MG63 (cell line): ENCODE data around the gene GDF2. TPM values are rescaled to one million over a fixed set of nuclear protein-coding genes. Genes with fewer than 3 reads are reported as not detected.

ENCODE experiments used
- DNase-seq: peaks from one replicate; pipeline ENCODE4 v3.0.0-alpha.2; 2020
- H3K27me3 ChIP-seq: fragments of 250-450 bp; sonication (Bioruptor Pico); 2 replicates; pipeline ENCODE4 v1.5.1; 2020; ENCODE audit warnings: mild to moderate bottlenecking, moderate library complexity
- H3K36me3 ChIP-seq: fragments of 250-450 bp; sonication (Bioruptor Pico); 2 replicates; pipeline ENCODE4 v1.5.1; 2020; ENCODE audit warnings: mild to moderate bottlenecking, moderate library complexity
- H3K4me3 ChIP-seq: fragments of 250-450 bp; sonication (Bioruptor Pico); 2 replicates; pipeline ENCODE4 v1.5.1; 2020; ENCODE audit warnings: mild to moderate bottlenecking, moderate library complexity
- H3K9me3 ChIP-seq: fragments of 250-450 bp; sonication (Bioruptor Pico); 2 replicates; pipeline ENCODE4 v1.5.1; 2020; ENCODE audit warnings: mild to moderate bottlenecking, moderate library complexity
- total RNA-seq: library from RNA; depleted of rRNA; stranded (reverse); fragments of >200 nt; shearing (Covaris generic); gene quantifications from 2 replicates; pipeline ENCODE4 v1.2.3, GENCODE V29; 2014; ENCODE audit warnings: low replicate concordance

Gene GDF2
- total RNA-seq, 1 experiment from 2014 or later = not detected

DNA sequence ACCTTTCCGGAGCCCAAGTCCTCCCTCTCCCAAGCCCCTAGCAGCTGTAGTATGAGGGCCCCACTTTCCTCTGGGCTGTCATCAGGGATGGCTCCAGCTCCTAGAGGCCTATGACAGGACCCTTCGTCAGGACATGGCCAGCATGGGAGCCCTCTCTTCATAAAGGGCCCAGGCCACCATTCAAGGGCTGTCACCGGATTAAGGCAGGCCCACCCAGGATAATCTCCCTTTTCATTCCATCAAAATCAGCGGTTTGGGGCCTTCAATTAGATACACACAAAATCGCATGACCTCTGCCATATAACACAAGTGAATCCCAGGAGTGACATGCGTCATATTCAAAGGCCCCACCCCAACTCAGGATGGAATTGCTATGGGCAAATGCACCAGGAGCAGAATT, 34.4 kb upstream of the GDF2 start:
- Histone ChIP-seq H3K27me3 (no peaks in the 10 kb centered on the region), H3K4me3 (no peak overlapping the region), H3K9me3 (no peaks in the 10 kb centered on the region), H3K36me3 (no peaks in the 10 kb centered on the region)
- DNase-seq = no peak

DNA sequence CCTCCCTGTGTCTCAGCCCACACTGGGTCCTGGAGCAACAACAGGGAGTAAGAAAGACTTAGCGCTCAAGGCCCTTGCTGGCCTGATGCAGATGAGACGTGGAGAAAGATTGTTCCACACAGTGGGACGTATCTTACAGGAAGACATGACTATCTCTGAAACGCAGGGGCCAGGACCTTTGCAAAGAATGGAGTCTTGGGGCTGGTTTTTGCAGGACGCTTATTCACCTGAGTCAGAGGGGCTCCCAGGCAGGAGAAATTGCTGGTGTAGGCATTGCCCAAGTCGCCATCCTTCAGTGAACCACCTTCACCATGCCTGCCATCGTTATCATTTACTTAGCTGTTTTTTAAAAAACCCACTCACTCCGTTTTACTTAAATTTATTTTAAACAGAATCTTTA, 34.0 kb upstream of the GDF2 start:
- Histone ChIP-seq H3K36me3 (no peaks in the 10 kb centered on the region), H3K9me3 (no peaks in the 10 kb centered on the region), H3K4me3 (no peak overlapping the region), H3K27me3 (no peaks in the 10 kb centered on the region)
- no peak for DNase-seq

DNA sequence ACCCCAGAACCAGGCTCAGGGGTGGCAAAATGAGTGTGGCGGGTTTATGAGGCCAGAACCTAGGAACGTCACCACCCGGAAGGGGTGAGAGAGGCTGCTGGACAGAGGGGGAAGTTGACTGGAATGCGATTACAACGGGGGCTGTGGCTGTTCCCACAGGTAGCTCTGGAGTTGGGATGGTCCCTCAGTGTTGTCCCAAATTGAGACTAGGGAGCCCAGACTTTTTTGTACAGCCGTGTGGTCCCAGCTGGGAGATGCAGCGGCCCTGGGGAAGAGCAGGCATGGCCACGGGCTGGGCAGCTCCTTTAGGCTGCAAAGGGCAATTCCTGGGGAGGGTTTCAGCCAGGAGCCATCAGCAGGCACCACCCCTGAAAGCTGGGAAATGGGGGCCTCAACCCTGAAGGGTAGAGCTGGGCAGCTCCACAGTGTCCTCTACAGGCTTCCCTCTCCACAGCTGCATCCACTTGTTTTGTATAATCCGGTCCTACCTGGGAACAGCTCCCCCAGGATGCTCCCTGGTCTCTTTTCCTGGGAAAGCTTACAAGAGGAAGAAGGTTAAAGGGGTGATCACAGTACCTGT, 33.2 kb upstream of the GDF2 start:
- Histone ChIP-seq H3K36me3 (no peaks in the 10 kb centered on the region), H3K9me3 (no peaks in the 10 kb centered on the region), H3K4me3 (no peak overlapping the region), H3K27me3 (no peaks in the 10 kb centered on the region)
- DNase-seq = no peak

DNA sequence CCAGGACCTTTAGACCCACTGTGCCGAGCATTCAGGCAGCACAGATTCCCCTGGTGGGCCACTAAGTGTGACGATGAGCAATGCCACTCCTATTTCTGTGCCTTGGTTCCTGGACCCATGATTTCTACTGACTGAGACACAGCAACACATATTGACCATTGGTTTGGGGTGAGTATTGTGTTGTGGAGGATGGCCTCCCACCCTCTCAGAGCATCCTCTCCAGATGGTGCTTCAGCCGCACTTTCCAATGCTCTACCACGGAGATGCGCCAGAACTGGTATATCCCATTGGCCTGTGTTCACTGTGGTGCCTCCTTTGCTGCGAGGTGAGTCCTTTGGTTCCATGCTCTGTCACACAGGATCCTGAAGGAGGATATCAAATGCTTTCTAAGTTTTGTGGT, 32.3 kb upstream of the GDF2 start:
- Histone ChIP-seq H3K36me3 (no peaks in the 10 kb centered on the region), H3K27me3 (no peaks in the 10 kb centered on the region), H3K9me3 (no peaks in the 10 kb centered on the region), H3K4me3 (no peak overlapping the region)
- no peak for DNase-seq

DNA sequence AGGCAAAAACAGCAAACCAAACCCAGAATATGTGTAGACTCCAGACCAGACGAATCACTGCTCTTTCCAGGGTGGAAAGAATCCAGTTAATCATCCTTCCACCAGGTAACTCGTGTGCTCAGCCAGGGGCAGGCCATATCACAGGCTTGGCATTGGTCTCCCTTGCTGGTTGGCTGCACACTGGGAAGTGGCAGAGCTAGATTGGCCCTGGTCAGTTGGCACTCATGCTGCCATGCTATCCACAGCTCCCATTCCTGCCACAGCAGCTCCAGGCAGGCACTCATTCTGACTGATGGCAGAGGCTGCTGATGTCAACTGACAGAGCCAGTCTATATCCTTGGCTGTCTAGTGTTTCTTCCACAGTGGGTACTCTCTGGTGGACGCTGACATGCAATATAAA, 31.9 kb upstream of the GDF2 start:
- DNase-seq = no peak
- no peaks in the 10 kb centered on the region for H3K36me3 ChIP-seq
- no peaks in the 10 kb centered on the region for H3K27me3 ChIP-seq
- H3K4me3 ChIP-seq = no peak overlapping the region
- no peaks in the 10 kb centered on the region for H3K9me3 ChIP-seq

GRCh38 chr10:47291682-47292081, 30.6 kb upstream of the GDF2 start:
- no peaks in the 10 kb centered on the region for H3K9me3 ChIP-seq
- no peak overlapping the region for H3K4me3 ChIP-seq
- DNase-seq = no peak
- no peaks in the 10 kb centered on the region for H3K27me3 ChIP-seq
- no peaks in the 10 kb centered on the region for H3K36me3 ChIP-seq

- no peaks in the 10 kb centered on the region for H3K9me3 ChIP-seq
- no peak overlapping the region for H3K4me3 ChIP-seq
- H3K27me3 ChIP-seq = 0 out of 2 replicates have a peak, but pooled peaks cover 3% of the 10 kb centered on the region
- DNase-seq = no peak
- H3K36me3 ChIP-seq = no peaks in the 10 kb centered on the region
Measured at GRCh38 chr10:47294057-47294456, 28.2 kb upstream of the GDF2 start.

- no peak for DNase-seq
- Histone ChIP-seq H3K9me3 (no peaks in the 10 kb centered on the region), H3K36me3 (no peaks in the 10 kb centered on the region), H3K27me3 (0 out of 2 replicates have a peak, but pooled peaks cover 3% of the 10 kb centered on the region), H3K4me3 (no peak overlapping the region)
Measured at GRCh38 chr10:47294501-47294900, 27.8 kb upstream of the GDF2 start.

GRCh38 chr10:47295411-47295810, 26.8 kb upstream of the GDF2 start:
- no peak for DNase-seq
- no peaks in the 10 kb centered on the region for H3K9me3 ChIP-seq
- no peaks in the 10 kb centered on the region for H3K36me3 ChIP-seq
- no peak overlapping the region for H3K4me3 ChIP-seq
- H3K27me3 ChIP-seq = 0 out of 2 replicates have a peak, but pooled peaks cover 3% of the 10 kb centered on the region

- DNase-seq = no peak
- Histone ChIP-seq H3K9me3 (no peaks in the 10 kb centered on the region), H3K36me3 (no peaks in the 10 kb centered on the region), H3K4me3 (no peak overlapping the region), H3K27me3 (0 out of 2 replicates have a peak, but pooled peaks cover 3% of the 10 kb centered on the region)
Measured at GRCh38 chr10:47296156-47296894, 25.9 kb upstream of the GDF2 start.

DNA sequence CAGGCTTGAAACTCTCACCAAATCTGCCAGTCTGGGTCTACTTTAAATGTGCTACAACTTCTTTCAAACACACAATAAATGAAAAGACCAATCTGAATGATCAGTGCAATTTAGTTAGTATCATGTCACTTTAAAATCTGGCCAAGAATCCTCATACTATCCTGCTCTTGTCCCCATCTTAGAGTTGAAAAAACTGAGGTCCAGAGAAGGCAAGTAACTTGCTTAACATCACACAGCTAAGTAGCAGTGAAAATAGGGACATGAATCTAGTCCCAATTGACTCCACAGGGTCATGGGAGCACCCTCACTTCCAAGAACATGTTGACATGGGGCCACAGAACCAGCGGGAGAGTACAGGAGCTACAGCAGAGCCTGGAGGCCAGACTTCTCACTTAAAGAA, 25.3 kb upstream of the GDF2 start:
- Histone ChIP-seq H3K27me3 (0 out of 2 replicates have a peak, but pooled peaks cover 3% of the 10 kb centered on the region), H3K36me3 (no peaks in the 10 kb centered on the region), H3K4me3 (no peak overlapping the region), H3K9me3 (no peaks in the 10 kb centered on the region)
- no peak for DNase-seq

- Histone ChIP-seq H3K36me3 (no peaks in the 10 kb centered on the region), H3K9me3 (no peaks in the 10 kb centered on the region), H3K27me3 (0 out of 2 replicates have a peak, but pooled peaks cover 3% of the 10 kb centered on the region), H3K4me3 (no peak overlapping the region)
- no peak for DNase-seq
Measured at GRCh38 chr10:47297866-47298540, 24.3 kb upstream of the GDF2 start.

DNA sequence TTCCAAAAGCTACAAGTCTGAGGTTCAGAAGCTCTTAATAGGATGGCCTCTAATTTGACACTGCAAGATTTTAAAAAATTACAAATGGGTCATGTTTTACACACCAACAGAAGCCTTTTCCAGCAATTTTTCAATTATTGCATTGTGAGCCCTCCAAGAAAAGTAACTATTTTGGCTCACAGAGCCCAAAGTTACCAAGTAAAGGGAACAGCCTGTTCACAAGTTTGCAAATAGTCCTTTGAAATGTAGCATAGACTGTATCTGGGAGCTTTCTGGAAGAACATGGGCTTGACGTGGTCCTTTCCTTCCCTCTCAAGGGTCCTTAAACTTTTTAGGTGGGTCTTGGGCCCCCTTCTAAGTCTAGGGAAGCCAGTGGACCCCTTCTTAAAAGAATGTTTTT, 23.5 kb upstream of the GDF2 start:
- Histone ChIP-seq H3K27me3 (0 out of 2 replicates have a peak, but pooled peaks cover 3% of the 10 kb centered on the region), H3K36me3 (no peaks in the 10 kb centered on the region), H3K4me3 (no peak overlapping the region), H3K9me3 (no peaks in the 10 kb centered on the region)
- DNase-seq = no peak

GRCh38 chr10:47299611-47300428, 22.4 kb upstream of the GDF2 start, which contains the start of gene GDF10:
Gene GDF10, plus strand, starts transcription at chr10:47300197. Its CDS starts 455 bp downstream, at chr10:47300652.
- 0 out of 2 replicates have a peak, but pooled peaks cover 3% of the 10 kb centered on the region for H3K27me3 ChIP-seq
- peak within 1 kb of the TSS; percentile 33 for H3K4me3 ChIP-seq
- DNase-seq = no peak
- H3K9me3 ChIP-seq = no peaks in the 10 kb centered on the region
- no peaks in the 10 kb centered on the region for H3K36me3 ChIP-seq

DNA sequence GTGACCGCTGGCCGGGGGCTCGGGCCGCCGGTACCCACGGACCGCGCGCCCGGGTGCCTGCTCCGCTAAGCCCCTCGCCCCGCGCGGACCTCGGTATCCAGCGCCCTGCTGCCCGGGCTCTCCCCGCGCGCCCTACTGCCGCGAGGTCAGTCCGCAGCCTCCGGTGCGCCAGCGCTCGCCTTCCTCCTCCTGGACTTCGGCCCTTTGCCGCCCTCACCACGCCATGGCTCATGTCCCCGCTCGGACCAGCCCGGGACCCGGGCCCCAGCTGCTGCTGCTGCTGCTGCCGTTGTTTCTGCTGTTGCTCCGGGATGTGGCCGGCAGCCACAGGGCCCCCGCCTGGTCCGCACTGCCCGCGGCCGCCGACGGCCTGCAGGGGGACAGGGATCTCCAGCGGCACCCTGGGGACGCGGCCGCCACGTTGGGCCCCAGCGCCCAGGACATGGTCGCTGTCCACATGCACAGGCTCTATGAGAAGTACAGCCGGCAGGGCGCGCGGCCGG, 21.8 kb upstream of the GDF2 start:
- no peaks in the 10 kb centered on the region for H3K36me3 ChIP-seq
- 0 out of 2 replicates have a peak, but pooled peaks cover 3% of the 10 kb centered on the region for H3K27me3 ChIP-seq
- H3K4me3 ChIP-seq = peak overlapping the region; percentile 33
- peak; percentile 16 for DNase-seq
- H3K9me3 ChIP-seq = no peaks in the 10 kb centered on the region

- Histone ChIP-seq H3K9me3 (no peaks in the 10 kb centered on the region), H3K36me3 (no peaks in the 10 kb centered on the region), H3K4me3 (no peak overlapping the region), H3K27me3 (0 out of 2 replicates have a peak, but pooled peaks cover 3% of the 10 kb centered on the region)
- DNase-seq = no peak
Measured at GRCh38 chr10:47301833-47302232, 20.4 kb upstream of the GDF2 start.
